Erythroblast (primary cell): ENCODE results near the gene USP48.

ENCODE experiments used
- GATA1 ChIP-seq: IDR thresholded peaks from 2 replicates; pipeline ENCODE4 v1.6.1; 2011; ENCODE audit warnings: low read depth, mild to moderate bottlenecking, control low read depth, low read length, moderate library complexity
- POLR2A ChIP-seq: IDR thresholded peaks from 2 replicates; pipeline ENCODE4 v1.6.1; 2011; ENCODE audit warnings: mild to moderate bottlenecking, low read length

DNA sequence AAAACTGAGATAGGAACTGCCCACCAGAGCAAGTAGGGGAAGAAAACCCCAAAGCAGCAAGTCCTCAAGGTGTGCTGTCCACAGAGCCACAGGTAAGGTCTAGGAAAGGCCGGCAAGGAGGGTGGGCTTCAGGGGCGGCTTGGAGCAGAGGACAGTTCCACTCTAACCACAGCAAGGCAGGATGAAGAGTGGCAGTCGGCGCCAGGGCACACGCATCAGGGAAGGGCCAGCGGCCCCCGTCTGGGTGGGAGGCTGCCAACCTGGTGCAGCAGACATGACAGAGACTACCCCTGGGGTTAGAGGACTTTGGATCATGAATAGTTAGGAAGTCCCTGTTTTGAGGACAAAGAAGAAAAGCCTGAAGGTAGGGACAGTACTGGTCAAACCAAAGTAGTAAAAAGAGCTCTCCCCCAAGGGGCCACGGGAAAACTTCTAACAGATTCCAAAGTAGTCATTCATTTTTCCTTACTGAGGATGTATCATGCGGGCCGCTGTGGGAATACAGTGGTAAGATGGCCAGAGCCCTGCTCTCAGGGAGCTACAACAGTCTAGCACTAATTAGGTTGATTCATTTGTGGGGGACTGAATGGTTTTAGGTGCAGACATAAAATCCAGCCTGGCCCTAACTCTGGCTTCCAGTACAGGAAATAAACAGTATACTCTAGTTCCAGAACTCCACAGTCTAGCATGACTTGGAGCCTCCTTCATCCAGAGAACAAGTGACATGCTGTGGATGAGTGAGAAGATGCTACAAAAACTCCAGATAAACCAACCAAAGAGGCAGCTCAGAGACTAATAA, 110.3 kb downstream of the USP48 start:
- TF ChIP-seq POLR2A, result no peak
- no peak for TF ChIP-seq GATA1
